ENCODE results near the gene OR10G8.

OR10G8 gene

DNA sequence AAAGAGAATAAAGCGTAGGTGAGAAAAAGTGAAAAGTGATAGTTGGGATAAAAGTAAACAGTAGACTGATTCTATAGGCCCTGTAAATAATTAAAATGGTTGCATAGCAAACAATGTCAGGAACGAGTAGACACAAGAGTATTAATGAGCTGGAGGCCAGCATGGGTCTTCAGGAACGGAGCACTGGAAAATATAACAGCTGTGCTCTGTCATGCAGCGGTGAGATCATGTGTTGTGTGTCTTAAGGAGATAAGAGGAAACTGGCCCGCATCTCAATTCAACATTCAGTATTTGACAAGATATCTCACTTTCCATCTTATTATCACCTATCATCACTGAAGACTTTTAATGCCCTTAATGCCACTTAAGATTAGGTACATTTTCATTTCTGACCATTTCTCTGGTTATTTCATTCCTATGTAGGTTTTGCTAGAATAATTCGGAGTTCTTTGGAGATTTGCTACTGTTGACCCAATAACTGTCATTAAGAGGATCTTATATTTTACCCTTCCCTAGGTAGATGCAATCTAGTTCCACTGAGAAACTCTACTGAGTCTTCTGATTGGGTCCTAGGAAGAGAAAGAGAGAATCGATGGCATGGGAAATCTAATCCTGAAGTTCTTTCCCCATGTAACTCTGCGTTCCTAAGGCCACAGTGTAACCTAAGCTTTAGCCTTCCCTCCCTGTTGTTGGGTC, 53.2 kb downstream of the OR10G8 start:
- DNase-seq = no peak
